ENCODE measurements around the gene CARF. TPM values are rescaled to one million over a fixed set of nuclear protein-coding genes. Genes with fewer than 3 reads are reported as not detected.

Gene CARF
- total RNA-seq, 1 experiment from 2014 or later = 4.2 TPM

DNA sequence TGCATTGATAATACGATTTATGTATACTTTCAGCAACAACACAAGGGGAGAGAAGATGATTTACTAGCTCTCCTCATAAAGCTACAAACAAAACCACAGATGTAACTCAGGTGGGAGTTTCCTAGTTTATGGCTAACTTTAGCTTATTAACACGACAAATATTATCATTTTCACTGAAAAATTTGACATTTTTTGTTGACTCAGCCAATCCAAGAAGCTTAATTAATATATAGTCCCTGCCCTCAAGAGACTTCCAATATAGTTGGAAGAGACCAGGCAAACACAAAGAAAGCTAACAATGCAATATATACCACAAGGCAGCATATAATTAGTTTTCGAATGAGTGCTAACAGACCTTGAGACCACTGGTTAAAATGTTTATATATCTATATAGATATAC is 1.4 kb upstream of the CARF start:
- H3K79me2 ChIP-seq (ENCODE audit: insufficient read depth, low read length) = peaks cover 60% of the 10 kb centered on the region
- H4K20me1 ChIP-seq (ENCODE audit: insufficient read depth) = no peaks in the 10 kb centered on the region
- peaks cover 0 to 10% of the 10 kb centered on the region in 2 experiments; a peak in 2 of 4 replicates for H3K4me1 ChIP-seq (ENCODE audit: control insufficient read depth in 1 of 2, insufficient read depth in 2 of 2, low read length in 2 of 2)
- no peaks in the 10 kb centered on the region for H3K27me3 ChIP-seq (ENCODE audit: insufficient read depth, low read length)
- peaks cover 3 to 8% of the 10 kb centered on the region in 2 experiments for H3K36me3 ChIP-seq (ENCODE audit: control insufficient read depth in 1 of 2, insufficient read depth in 2 of 2, low read length in 2 of 2)
- peak overlapping the region; percentile 90 to 94 for H3K4me3 ChIP-seq (replicated peaks in 1 of 2; ENCODE audit: low read depth in 1 of 2, low read length in 2 of 2)
- peak overlapping the region; percentile 91 for H3K9ac ChIP-seq (ENCODE audit: low read length)
- H3K27ac ChIP-seq (ENCODE audit: low read depth, low read length) = peak overlapping the region; percentile 88; the same call in 1 of the 2 replicates
- H2AFZ ChIP-seq (ENCODE audit: low read depth, low read length, poor library complexity, severe bottlenecking) = no peak overlapping the region
- ChIA-PET RAD21 (ENCODE audit: low non-redundant PET in 1 of 2, low total read pairs in 2 of 2, uncharacterized antibody in 2 of 2, unreplicated experiment in 2 of 2) (no interaction called here), CTCF (no interaction called here), POLR2A (interaction anchor here (0.9 kb wide), 1 partner anchor 20 kb away, joined by 3 read pairs; no protein-coding TSS in a partner anchor)
- H3K9me3 ChIP-seq (ENCODE audit: control insufficient read depth in 1 of 2, insufficient read depth in 1 of 2, low read depth in 1 of 2, low read length in 2 of 2) = no peaks in the 10 kb centered on the region; a peak in 1 of 4 replicates
- TF ChIP-seq ZNF274 (IDR thresholded peaks at IDR 0.05; ENCODE audit: low read depth, low read length) (no peak), ELF1 (IDR thresholded peaks at IDR 0.05; ENCODE audit: borderline replicate concordance, low read depth) (no peak), EGR1 (IDR thresholded peaks at IDR 0.05; ENCODE audit: low read depth) (no peak), ZFX (IDR thresholded peaks at IDR 0.05) (no peak), RAD21 (IDR thresholded peaks at IDR 0.05; ENCODE audit: low read depth) (no peak), ATF3 (IDR thresholded peaks at IDR 0.05) (no peak), CEBPB (IDR thresholded peaks at IDR 0.05; ENCODE audit: low read depth) (no peak), CBX3 (IDR thresholded peaks at IDR 0.05; ENCODE audit: low read depth) (no peak), ZBTB33 (IDR thresholded peaks at IDR 0.05; ENCODE audit: extremely low read depth, insufficient replicate concordance, low read length) (no peak), YY1 (IDR thresholded peaks at IDR 0.05; ENCODE audit: extremely low read depth, insufficient replicate concordance, low read depth, low read length) (no peak)
- TF ChIP-seq, protein P1, sequence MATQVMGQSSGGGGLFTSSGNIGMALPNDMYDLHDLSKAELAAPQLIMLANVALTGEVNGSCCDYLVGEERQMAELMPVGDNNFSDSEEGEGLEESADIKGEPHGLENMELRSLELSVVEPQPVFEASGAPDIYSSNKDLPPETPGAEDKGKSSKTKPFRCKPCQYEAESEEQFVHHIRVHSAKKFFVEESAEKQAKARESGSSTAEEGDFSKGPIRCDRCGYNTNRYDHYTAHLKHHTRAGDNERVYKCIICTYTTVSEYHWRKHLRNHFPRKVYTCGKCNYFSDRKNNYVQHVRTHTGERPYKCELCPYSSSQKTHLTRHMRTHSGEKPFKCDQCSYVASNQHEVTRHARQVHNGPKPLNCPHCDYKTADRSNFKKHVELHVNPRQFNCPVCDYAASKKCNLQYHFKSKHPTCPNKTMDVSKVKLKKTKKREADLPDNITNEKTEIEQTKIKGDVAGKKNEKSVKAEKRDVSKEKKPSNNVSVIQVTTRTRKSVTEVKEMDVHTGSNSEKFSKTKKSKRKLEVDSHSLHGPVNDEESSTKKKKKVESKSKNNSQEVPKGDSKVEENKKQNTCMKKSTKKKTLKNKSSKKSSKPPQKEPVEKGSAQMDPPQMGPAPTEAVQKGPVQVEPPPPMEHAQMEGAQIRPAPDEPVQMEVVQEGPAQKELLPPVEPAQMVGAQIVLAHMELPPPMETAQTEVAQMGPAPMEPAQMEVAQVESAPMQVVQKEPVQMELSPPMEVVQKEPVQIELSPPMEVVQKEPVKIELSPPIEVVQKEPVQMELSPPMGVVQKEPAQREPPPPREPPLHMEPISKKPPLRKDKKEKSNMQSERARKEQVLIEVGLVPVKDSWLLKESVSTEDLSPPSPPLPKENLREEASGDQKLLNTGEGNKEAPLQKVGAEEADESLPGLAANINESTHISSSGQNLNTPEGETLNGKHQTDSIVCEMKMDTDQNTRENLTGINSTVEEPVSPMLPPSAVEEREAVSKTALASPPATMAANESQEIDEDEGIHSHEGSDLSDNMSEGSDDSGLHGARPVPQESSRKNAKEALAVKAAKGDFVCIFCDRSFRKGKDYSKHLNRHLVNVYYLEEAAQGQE (IDR thresholded peaks at IDR 0.05; ENCODE audit: low read depth) = no peak
- ATAC-seq (no peak), DNase-seq (ENCODE audit: low read depth, low spot score) (no peak)
- no peaks in the 10 kb centered on the region for H3K9me2 ChIP-seq (ENCODE audit: insufficient read depth)
- H3K4me2 ChIP-seq (ENCODE audit: low read length) = peak overlapping the region; percentile 83
- intact Hi-C loops (cut with micrococcal nuclease) = loop anchor here (2.0 kb wide), 1 partner anchor 328 kb away; the partner anchor contains the start of gene CYP20A1
- no TSS peak for BruUV-seq (replicated peaks)
